ENCODE measurements around the gene SERPINB13. TPM values are rescaled to one million over a fixed set of nuclear protein-coding genes. Genes with fewer than 3 reads are reported as not detected.

Gene SERPINB13, protein sequence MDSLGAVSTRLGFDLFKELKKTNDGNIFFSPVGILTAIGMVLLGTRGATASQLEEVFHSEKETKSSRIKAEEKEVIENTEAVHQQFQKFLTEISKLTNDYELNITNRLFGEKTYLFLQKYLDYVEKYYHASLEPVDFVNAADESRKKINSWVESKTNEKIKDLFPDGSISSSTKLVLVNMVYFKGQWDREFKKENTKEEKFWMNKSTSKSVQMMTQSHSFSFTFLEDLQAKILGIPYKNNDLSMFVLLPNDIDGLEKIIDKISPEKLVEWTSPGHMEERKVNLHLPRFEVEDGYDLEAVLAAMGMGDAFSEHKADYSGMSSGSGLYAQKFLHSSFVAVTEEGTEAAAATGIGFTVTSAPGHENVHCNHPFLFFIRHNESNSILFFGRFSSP
- not detected for total RNA-seq

DNA sequence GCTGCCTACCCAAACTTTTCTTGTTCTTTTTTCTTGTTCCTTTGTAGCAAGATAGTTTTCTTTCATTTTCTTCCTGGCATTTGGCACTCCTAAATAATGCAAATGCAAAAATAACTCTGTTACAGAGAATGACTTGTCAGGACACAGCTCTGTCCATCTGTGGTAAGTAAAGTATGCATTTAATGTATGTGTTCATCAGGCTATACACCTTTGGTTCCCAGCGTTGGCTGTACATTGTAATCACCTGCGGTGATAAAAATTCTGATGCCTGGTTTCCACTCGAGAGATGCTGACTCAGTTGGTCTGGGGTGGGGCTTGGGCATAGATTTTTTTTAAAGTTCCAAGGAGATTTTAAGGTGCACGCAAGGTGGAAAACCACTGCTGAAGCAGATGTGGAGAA, at the start of gene SERPINB13:
Gene SERPINB13 (plus strand): TSS at position 378 of the 400 bp plus-strand sequence. CDS start 1,325 bp downstream, outside the sequence.
- POLR2A ChIA-PET: no interaction called here
- Mint-ChIP-seq H3K4me1 (no peaks in the 10 kb centered on the region), H3K27me3 (peaks cover 4% of the 10 kb centered on the region), H3K27ac (no peak within 1 kb of the TSS), H3K4me3 (no peak within 1 kb of the TSS), H3K36me3 (no peaks in the 10 kb centered on the region), H3K9me3 (no peaks in the 10 kb centered on the region)
- DNase-seq (no peak), ATAC-seq (ENCODE audit: low read depth) (no peak)

DNA sequence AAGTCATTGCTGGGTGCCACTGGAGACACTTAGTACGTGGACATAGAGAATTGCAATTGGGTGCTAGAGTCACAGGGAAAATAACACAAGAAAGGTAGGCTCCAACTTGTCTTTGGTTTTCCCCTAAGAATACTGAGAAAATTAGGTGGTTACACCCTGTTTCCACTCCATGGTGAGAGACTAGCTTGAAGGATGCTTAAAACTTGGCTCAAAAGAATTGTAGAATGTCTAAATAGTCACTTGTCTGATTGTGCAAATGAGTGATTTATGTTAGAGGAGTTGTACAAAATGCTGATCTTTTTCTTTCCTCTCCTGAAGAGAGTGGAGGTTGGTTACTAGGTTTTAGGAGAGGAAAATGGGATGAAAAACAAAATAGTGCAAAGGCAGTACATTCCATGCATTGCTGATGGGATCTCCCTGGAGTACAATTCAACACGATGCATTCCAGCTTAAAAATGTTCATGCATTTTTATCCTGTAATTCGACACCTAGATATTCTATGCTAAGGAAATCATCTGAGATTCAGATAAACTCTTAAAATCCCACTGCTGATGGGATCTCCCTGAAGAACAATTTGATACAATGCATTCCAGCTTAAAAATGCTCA, 47.1 kb upstream of the SERPINB13 start:
- Mint-ChIP-seq H3K4me1 (no peaks in the 10 kb centered on the region), H3K27ac (no peak overlapping the region), H3K36me3 (no peaks in the 10 kb centered on the region), H3K27me3 (peaks cover 13% of the 10 kb centered on the region), H3K9me3 (no peaks in the 10 kb centered on the region), H3K4me3 (no peak overlapping the region)
- no peak for DNase-seq
- ATAC-seq (ENCODE audit: low read depth): no peak
- POLR2A ChIA-PET: no interaction called here

DNA sequence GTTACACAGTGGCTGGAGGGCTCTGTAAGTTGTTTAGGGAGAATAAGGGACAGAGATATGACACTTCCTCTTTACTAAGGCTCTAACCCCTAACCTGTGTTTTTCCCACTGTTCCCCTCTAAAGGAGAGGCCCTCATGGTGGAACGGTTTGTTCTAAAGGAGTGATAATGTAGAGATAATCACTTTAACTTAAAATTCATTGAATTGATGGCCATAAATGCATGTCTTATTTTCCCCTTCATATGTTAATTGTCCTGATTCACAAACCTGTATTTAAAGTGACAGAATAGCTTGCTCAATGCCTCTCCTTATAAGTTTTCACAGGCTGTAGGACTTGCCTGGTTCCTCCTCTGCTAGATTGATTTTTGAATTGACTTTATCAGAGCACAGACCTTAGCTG, 45.1 kb upstream of the SERPINB13 start, which contains the start of gene SERPINB12:
Gene SERPINB12 (plus strand): TSS at position 301 of the 400 bp plus-strand sequence. CDS start 13,791 bp downstream, outside the sequence.
- DNase-seq: no peak
- no peaks in the 10 kb centered on the region for H3K4me1 Mint-ChIP-seq
- POLR2A ChIA-PET: no interaction called here
- H3K27me3 Mint-ChIP-seq: peaks cover 28% of the 10 kb centered on the region
- H3K27ac Mint-ChIP-seq: no peak within 1 kb of the TSS
- no peaks in the 10 kb centered on the region for H3K9me3 Mint-ChIP-seq
- no peak within 1 kb of the TSS for H3K4me3 Mint-ChIP-seq
- ATAC-seq (ENCODE audit: low read depth): no peak
- H3K36me3 Mint-ChIP-seq: no peaks in the 10 kb centered on the region

DNA sequence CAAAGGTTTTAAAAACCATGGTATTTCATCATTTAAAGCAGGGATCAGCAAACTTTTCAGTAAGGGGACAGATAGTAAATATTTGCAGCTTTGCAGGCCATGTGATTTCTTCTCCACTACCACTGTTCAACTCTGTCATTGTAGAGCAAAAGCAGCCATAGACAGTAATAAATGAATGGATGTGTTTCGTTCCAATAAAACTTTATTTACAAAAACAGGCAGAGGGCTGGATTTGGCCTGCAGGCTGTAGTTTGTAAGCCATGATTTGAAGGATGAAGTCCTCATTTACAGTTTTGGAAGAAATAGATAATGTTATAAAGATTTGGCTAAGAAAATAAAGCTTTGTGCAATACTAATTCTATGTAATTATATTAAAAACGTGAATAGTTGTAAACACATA, 43.1 kb upstream of the SERPINB13 start:
- peaks cover 26% of the 10 kb centered on the region for H3K27me3 Mint-ChIP-seq
- no peak overlapping the region for H3K4me3 Mint-ChIP-seq
- no peaks in the 10 kb centered on the region for H3K4me1 Mint-ChIP-seq
- H3K36me3 Mint-ChIP-seq: no peaks in the 10 kb centered on the region
- DNase-seq (no peak), ATAC-seq (ENCODE audit: low read depth) (no peak)
- no peak overlapping the region for H3K27ac Mint-ChIP-seq
- POLR2A ChIA-PET: no interaction called here
- no peaks in the 10 kb centered on the region for H3K9me3 Mint-ChIP-seq

DNA sequence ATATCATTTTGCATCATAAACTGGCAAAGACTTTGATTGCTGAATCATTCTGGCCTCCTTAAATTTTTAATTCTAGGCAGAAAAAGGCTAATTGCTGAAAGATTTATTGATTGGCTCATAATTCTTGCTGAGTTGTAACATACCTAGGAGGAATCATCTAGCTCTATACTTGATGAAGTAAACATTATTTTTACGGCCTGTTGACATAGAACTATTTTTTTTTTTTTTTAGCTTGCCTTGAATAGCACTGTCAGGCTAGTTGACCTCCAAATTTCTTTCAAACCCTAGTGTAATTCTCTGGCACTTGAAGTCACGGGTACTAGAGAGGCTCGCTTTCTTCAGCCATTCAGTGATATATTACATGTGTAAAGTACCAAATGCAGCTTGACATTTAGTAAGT, 42.1 kb upstream of the SERPINB13 start:
- H3K27me3 Mint-ChIP-seq: peaks cover 29% of the 10 kb centered on the region
- H3K27ac Mint-ChIP-seq: no peak overlapping the region
- DNase-seq (no peak), ATAC-seq (ENCODE audit: low read depth) (no peak)
- POLR2A ChIA-PET: no interaction called here
- H3K4me1 Mint-ChIP-seq: no peaks in the 10 kb centered on the region
- no peaks in the 10 kb centered on the region for H3K36me3 Mint-ChIP-seq
- no peak overlapping the region for H3K4me3 Mint-ChIP-seq
- no peaks in the 10 kb centered on the region for H3K9me3 Mint-ChIP-seq

DNA sequence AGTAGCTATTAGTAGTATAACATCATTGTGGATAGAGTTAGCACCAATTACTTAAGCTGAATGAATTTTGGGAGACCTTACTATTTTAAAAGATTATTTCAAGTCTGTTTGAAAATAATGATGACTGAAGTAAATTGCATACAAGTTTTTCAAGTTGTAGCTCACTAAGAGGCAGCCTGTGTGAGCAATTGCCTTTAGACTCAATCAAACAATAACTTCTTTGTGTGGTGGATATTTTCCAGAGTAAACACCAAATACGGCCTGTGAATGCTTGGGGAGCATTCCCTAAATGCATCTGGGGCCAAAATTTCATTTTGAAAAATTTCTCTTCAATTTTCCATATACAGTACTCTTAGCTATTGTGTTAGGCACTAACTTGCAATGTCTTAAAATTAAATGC, 37.1 kb upstream of the SERPINB13 start:
- Mint-ChIP-seq H3K27ac (no peak overlapping the region), H3K36me3 (no peaks in the 10 kb centered on the region), H3K9me3 (no peaks in the 10 kb centered on the region), H3K4me1 (no peaks in the 10 kb centered on the region), H3K27me3 (peaks cover 42% of the 10 kb centered on the region), H3K4me3 (no peak overlapping the region)
- DNase-seq (no peak), ATAC-seq (ENCODE audit: low read depth) (no peak)
- POLR2A ChIA-PET: interaction anchor here (0.5 kb wide), 1 partner anchor 542 kb away, joined by 4 read pairs; no protein-coding TSS in a partner anchor

DNA sequence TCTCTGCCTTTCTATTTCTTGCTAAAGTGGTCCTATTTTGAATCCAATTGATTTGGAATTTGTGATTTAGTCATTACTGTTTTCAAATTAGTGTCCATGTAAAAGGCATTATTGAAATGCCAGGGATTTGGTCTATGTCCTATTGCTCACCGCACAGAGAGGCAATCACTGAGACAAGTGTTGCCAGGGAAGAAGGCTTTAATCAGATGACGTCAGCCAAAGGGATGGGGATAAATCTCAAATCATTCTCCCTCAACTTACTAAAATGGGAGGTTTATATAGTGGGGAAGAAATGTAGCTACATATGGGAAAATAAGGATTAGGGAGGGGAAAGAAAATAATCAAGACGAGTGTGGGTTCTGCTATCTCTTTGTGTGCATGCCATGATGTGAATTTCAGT, 35.4 kb upstream of the SERPINB13 start:
- Mint-ChIP-seq H3K36me3 (no peaks in the 10 kb centered on the region), H3K9me3 (no peaks in the 10 kb centered on the region), H3K27ac (no peak overlapping the region), H3K4me3 (no peak overlapping the region), H3K4me1 (no peaks in the 10 kb centered on the region), H3K27me3 (peaks cover 30% of the 10 kb centered on the region)
- DNase-seq (no peak), ATAC-seq (ENCODE audit: low read depth) (no peak)
- POLR2A ChIA-PET: no interaction called here

DNA sequence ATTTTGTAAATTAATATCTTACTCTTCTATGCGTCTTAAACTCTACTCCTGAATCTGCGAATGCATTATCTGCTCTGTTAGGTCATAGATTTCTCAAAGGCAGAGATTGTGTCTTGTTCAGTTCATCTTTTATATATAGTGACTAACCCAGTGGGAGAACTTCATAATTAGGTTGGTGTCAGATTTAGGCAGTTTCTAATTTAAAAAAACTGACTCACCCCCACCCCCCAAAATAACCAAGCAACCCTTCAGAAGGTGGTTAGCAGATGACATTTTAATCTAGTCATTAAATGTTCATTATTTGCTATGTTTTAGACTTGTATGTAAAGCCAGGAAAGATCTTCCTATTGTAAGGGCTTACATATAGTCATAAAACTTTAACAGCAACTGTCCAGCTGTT, 34.6 kb upstream of the SERPINB13 start:
- H3K27me3 Mint-ChIP-seq: peaks cover 27% of the 10 kb centered on the region
- DNase-seq: no peak
- POLR2A ChIA-PET: no interaction called here
- ATAC-seq (ENCODE audit: low read depth): no peak
- H3K4me1 Mint-ChIP-seq: no peaks in the 10 kb centered on the region
- H3K36me3 Mint-ChIP-seq: no peaks in the 10 kb centered on the region
- no peaks in the 10 kb centered on the region for H3K9me3 Mint-ChIP-seq
- no peak overlapping the region for H3K27ac Mint-ChIP-seq
- no peak overlapping the region for H3K4me3 Mint-ChIP-seq

DNA sequence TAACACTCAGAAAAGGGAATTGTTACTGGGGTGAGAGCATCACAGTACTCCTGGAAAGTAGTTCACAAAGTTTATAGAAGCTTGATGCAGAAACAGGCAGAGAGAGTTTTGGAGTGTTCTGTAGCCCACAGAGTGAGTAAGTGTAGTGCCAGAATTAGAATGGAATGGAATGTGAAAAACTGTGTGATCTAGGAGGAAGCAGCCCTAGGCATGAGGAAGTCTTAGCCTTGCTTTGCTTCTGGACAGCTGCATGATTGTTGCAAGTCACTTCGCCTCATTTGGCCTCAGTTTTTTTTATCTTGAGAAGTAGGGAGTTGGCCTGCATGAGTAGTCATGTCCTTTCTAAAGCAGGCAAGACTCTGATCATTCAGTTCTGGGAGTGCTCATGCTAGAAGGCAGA, 34.1 kb upstream of the SERPINB13 start:
- POLR2A ChIA-PET: no interaction called here
- H3K4me3 Mint-ChIP-seq: no peak overlapping the region
- ATAC-seq (ENCODE audit: low read depth): no peak
- H3K36me3 Mint-ChIP-seq: no peaks in the 10 kb centered on the region
- peaks cover 23% of the 10 kb centered on the region for H3K27me3 Mint-ChIP-seq
- no peak overlapping the region for H3K27ac Mint-ChIP-seq
- DNase-seq: no peak
- H3K9me3 Mint-ChIP-seq: no peaks in the 10 kb centered on the region
- H3K4me1 Mint-ChIP-seq: no peaks in the 10 kb centered on the region

DNA sequence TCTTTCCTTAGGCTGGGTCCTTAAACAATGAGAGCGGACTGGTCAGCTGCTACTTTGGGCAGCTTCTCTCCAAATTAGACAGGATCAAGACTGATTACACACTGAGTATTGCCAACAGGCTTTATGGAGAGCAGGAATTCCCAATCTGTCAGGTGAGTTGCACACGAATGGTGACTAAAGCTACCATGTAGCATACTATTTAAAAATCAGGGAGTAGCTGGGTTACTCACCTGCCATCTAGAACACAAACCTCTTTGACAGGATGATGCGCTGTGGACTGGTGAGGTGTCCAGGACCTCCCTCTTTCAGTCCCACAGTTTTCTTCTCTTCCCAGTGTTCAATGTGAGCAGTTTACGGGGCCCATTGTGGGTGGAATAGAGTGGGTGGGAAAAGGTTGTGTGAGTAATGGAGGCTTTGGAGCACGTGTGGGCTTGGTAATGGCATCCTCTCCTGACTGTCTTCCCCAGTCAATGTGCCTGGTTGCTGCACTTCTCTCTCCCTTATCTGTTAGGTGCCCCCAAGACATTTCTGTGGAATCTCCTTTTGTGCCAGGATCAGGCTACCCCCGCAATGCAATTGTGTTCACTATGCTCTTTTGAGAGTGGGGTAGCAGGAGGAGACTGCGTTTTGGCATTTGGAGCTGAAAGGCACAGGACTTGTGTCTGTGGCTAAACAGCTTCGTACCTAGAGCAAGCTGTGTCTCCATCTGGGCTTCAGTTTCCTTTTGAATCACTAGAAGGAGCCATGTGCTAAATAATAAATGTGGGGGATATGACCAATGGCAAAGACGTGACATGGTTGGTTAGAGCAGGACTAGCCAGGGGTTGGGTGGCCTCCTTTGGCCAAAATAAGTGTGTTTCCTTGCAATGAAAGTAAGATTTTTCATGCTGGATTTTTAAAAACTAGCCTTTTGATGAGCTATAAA, 27.3 kb upstream of the SERPINB13 start:
- no peaks in the 10 kb centered on the region for H3K9me3 Mint-ChIP-seq
- no peak overlapping the region for H3K27ac Mint-ChIP-seq
- DNase-seq: no peak
- no peaks in the 10 kb centered on the region for H3K36me3 Mint-ChIP-seq
- H3K27me3 Mint-ChIP-seq: peaks cover 3% of the 10 kb centered on the region
- ATAC-seq (ENCODE audit: low read depth): no peak
- H3K4me1 Mint-ChIP-seq: no peaks in the 10 kb centered on the region
- no peak overlapping the region for H3K4me3 Mint-ChIP-seq
- POLR2A ChIA-PET: no interaction called here

DNA sequence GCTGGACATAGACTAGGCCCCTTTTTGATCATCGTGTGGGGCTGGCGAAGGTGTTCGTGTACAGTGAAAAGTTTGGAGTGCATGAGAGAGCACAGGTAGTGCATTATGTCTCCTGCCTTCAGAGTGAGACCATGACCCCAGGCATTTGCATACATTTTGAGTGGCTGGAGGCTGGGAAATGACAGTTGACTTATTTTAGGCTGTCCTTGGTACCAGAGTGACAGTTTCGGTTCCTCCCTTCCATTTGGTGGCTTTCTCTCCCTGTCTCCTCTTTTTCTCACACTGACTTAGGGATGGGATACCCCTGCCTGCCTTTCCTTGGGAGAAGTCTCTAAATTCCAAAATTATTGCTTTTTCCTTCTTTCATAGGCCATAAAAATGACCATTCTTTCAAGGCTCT, 24.9 kb upstream of the SERPINB13 start:
- Mint-ChIP-seq H3K27ac (no peak overlapping the region), H3K27me3 (peaks cover 10% of the 10 kb centered on the region), H3K4me3 (no peak overlapping the region), H3K9me3 (no peaks in the 10 kb centered on the region), H3K4me1 (no peaks in the 10 kb centered on the region), H3K36me3 (no peaks in the 10 kb centered on the region)
- DNase-seq (no peak), ATAC-seq (ENCODE audit: low read depth) (no peak)
- POLR2A ChIA-PET: no interaction called here

DNA sequence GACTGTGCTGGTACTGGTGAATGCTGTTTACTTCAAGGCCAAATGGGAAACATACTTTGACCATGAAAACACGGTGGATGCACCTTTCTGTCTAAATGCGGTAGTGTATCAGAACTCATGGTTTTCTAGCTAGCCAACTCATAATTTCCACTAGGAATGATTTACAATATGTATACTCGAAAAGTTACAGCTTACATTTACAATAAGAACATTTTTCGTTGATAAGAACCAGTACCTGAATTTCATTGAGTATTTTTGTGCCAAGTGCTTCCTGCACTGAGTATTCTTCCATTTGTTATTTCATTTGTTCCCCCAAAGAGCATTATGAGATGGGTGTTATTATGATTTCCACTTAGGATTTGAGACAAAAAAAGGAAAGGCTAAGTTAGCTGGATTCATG, 23.1 kb upstream of the SERPINB13 start:
- POLR2A ChIA-PET: no interaction called here
- H3K4me3 Mint-ChIP-seq: no peak overlapping the region
- no peak overlapping the region for H3K27ac Mint-ChIP-seq
- H3K9me3 Mint-ChIP-seq: no peaks in the 10 kb centered on the region
- H3K27me3 Mint-ChIP-seq: peaks cover 14% of the 10 kb centered on the region
- no peaks in the 10 kb centered on the region for H3K4me1 Mint-ChIP-seq
- DNase-seq (no peak), ATAC-seq (ENCODE audit: low read depth) (no peak)
- H3K36me3 Mint-ChIP-seq: no peaks in the 10 kb centered on the region

DNA sequence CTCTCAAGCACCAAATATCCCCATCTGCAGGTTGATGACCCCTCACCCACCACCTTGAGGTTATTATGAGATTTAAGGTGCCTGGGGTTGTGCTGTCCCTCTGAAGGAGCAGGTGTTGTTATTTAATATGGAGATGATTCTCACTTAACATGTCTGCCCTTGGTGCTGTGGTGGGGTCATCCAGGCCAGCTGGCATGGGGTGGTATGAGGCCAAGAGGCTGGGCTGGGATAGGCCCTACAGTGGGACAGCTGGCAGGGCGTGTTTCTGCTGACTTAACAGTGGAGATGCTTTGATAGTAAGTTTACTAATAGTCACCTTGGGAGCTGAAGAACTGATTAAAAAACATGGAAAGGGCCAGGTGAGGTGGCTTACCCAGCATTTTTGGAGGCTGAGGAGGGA, 22.6 kb upstream of the SERPINB13 start:
- Mint-ChIP-seq H3K9me3 (no peaks in the 10 kb centered on the region), H3K27me3 (peaks cover 14% of the 10 kb centered on the region), H3K4me1 (no peaks in the 10 kb centered on the region), H3K27ac (no peak overlapping the region), H3K36me3 (no peaks in the 10 kb centered on the region), H3K4me3 (no peak overlapping the region)
- DNase-seq: no peak
- no peak for ATAC-seq (ENCODE audit: low read depth)
- POLR2A ChIA-PET: no interaction called here

Measured in activated naive CD8-positive, alpha-beta T cell treated with anti-CD3 and anti-CD28 coated beads, Interleukin-2, amount 10 ng/mL, durations not matched to agents 7 days and 5 days (primary cell).